Keratinocyte (primary cell): ENCODE results near the gene OR52K2. TPM values are rescaled to one million over a fixed set of nuclear protein-coding genes. Genes with fewer than 3 reads are reported as not detected.

ENCODE experiments used
- DNase-seq: peaks from one replicate; pipeline ENCODE4 v3.0.0-alpha.2; 2011; ENCODE audit warnings: low read depth, missing footprints, low spot score
- FAIRE-seq: peaks from 2 replicates; lab custom pipeline; 2011; peaks lifted over from hg19 to GRCh38; lab: Jason Lieb, UNC
- H2AFZ ChIP-seq: 2 replicates; pipeline ENCODE4 v1.6.0; 2012; ENCODE audit warnings: low read length, control low read depth, inconsistent platforms; ENCODE audit not compliant: control insufficient read depth
- H3K27ac ChIP-seq: 2 replicates; pipeline ENCODE4 v1.5.1; 2011; ENCODE audit warnings: low read length; ENCODE audit not compliant: control insufficient read depth, insufficient read depth
- H3K27me3 ChIP-seq: 3 replicates; pipeline ENCODE4 v1.6.0; 2011; ENCODE audit warnings: low read length; ENCODE audit not compliant: control insufficient read depth, insufficient read depth; ENCODE audit errors: extremely low read depth
- H3K36me3 ChIP-seq, 2 experiments: 2 replicates in 1 of 2; 3 replicates in 1 of 2; pipeline ENCODE4 v1.5.1; 2011; ENCODE audit warnings: low read length in 2 of 2, mild to moderate bottlenecking in 1 of 2; ENCODE audit not compliant: control insufficient read depth in 2 of 2, insufficient read depth in 2 of 2; ENCODE audit errors: extremely low read depth in 1 of 2
- H3K4me1 ChIP-seq: 3 replicates; pipeline ENCODE4 v1.5.1; 2011; ENCODE audit warnings: low read length; ENCODE audit not compliant: control insufficient read depth, insufficient read depth; ENCODE audit errors: extremely low read depth
- H3K4me2 ChIP-seq: 3 replicates; pipeline ENCODE4 v1.6.0; 2011; ENCODE audit warnings: low read depth, low read length; ENCODE audit not compliant: control insufficient read depth, insufficient read depth; ENCODE audit errors: extremely low read depth
- H3K4me3 ChIP-seq, 3 experiments: fragments of 200-600 bp in 1 of 3; sonication (generic) in 1 of 3; 2 replicates in 2 of 3; 3 replicates in 1 of 3; pipeline ENCODE4 v1.5.1; 2011 to 2016; ENCODE audit warnings: low read length in 3 of 3, mild to moderate bottlenecking in 3 of 3, control low read depth in 2 of 3, inconsistent platforms in 1 of 3, low read depth in 1 of 3, mixed read lengths in 1 of 3, mixed run types in 1 of 3, moderate library complexity in 1 of 3; ENCODE audit not compliant: control insufficient read depth in 2 of 3, insufficient read depth in 2 of 3; ENCODE audit errors: extremely low read depth in 1 of 3
- H3K79me2 ChIP-seq: 2 replicates; pipeline ENCODE4 v1.6.0; 2012; ENCODE audit warnings: low read length; ENCODE audit not compliant: control insufficient read depth, insufficient read depth
- H3K9ac ChIP-seq: 3 replicates; pipeline ENCODE4 v1.6.0; 2011; ENCODE audit warnings: low read length; ENCODE audit not compliant: control insufficient read depth, insufficient read depth; ENCODE audit errors: extremely low read depth
- H3K9me1 ChIP-seq: 3 replicates; pipeline ENCODE4 v1.6.0; 2011; ENCODE audit warnings: low read length; ENCODE audit not compliant: control insufficient read depth, insufficient read depth; ENCODE audit errors: extremely low read depth
- H3K9me3 ChIP-seq: 2 replicates; pipeline ENCODE4 v1.5.1; 2012; ENCODE audit warnings: low read depth, low read length; ENCODE audit not compliant: control insufficient read depth
- H4K20me1 ChIP-seq: 3 replicates; pipeline ENCODE4 v1.6.0; 2011; ENCODE audit warnings: low read length; ENCODE audit not compliant: control insufficient read depth, insufficient read depth; ENCODE audit errors: extremely low read depth
- CTCF ChIP-seq, 3 experiments: IDR thresholded peaks in 1 of 3; conservative IDR thresholded peaks in 1 of 3; optimal IDR thresholded peaks in 1 of 3; 2 replicates in 2 of 3; 3 replicates in 1 of 3; pipeline versions ENCODE3 to v1.5.1; 2011; ENCODE audit warnings: low read length in 3 of 3, mild to moderate bottlenecking in 3 of 3, moderate library complexity in 2 of 3, control low read depth in 1 of 3, inconsistent platforms in 1 of 3; ENCODE audit not compliant: insufficient read depth in 2 of 3; ENCODE audit errors: extremely low read depth in 1 of 3
- EZH2 ChIP-seq: IDR thresholded peaks from one replicate; pipeline ENCODE4 v1.6.1; 2012; ENCODE audit warnings: inconsistent platforms, mild to moderate bottlenecking, low read length, moderate library complexity
- dilution Hi-C: fragments of 300-500 bp; cut with MboI; formaldehyde crosslinking; loops from one replicate; pipeline ENCODE4 v1.7.0; 2020; ENCODE audit warnings: low sequenced_read_pairs; ENCODE audit not compliant: extremely low pct_ligation_motif_present
- polyA plus RNA-seq, 5 experiments: library from polyadenylated mRNA; depleted of rRNA in 3 of 5; stranded (reverse) in 3 of 5; stranded (forward) in 1 of 5; unstranded in 1 of 5; fragments of >200 nt; gene quantifications; 1 replicate in 1 of 5; 2 replicates in 3 of 5; 3 replicates in 1 of 5; pipeline versions ENCODE4 v1.2.1 to v1.2.3, GENCODE V29; 2011 to 2012; ENCODE audit warnings: missing spikeins in 2 of 5, low read depth in 1 of 5, low replicate concordance in 1 of 5

Gene OR52K2
- polyA plus RNA-seq, 1 donor (not counting 4 experiments of a cell fraction or from before 2014, with no cell fraction given) = not detected

- H3K36me3 ChIP-seq = no peaks in the 10 kb centered on the region
- H2AFZ ChIP-seq = no peak overlapping the region
- H3K4me1 ChIP-seq = no peaks in the 10 kb centered on the region
- DNase-seq (no peak), FAIRE-seq (no peak)
- TF ChIP-seq CTCF (optimal IDR thresholded peaks at IDR 0.05 in 1 of 3, IDR thresholded peaks at IDR 0.05 in 1 of 3, conservative IDR thresholded peaks at IDR 0.05 in 1 of 3; ENCODE audit: extremely low read depth in 1 of 3, insufficient read depth in 2 of 3, low read length in 3 of 3) = no peak
- TF ChIP-seq EZH2 = no peak
- no peak overlapping the region for H3K4me3 ChIP-seq
- no peak overlapping the region for H3K27ac ChIP-seq
- H3K79me2 ChIP-seq = no peaks in the 10 kb centered on the region
- H3K9ac ChIP-seq = no peak overlapping the region
- H3K9me1 ChIP-seq = no peaks in the 10 kb centered on the region
- H3K9me3 ChIP-seq = peaks cover 4% of the 10 kb centered on the region
- no peaks in the 10 kb centered on the region for H3K27me3 ChIP-seq
- dilution Hi-C loops = no loop called here
- no peak overlapping the region for H3K4me2 ChIP-seq
- H4K20me1 ChIP-seq = no peaks in the 10 kb centered on the region
These were observed 17.2 kb downstream of the OR52K2 start for GRCh38 chr11:4466131-4466870.

- H3K27ac ChIP-seq = no peak overlapping the region
- no peaks in the 10 kb centered on the region for H3K9me1 ChIP-seq
- dilution Hi-C loops = no loop called here
- no peaks in the 10 kb centered on the region for H4K20me1 ChIP-seq
- H3K9ac ChIP-seq = no peak overlapping the region
- H3K79me2 ChIP-seq = no peaks in the 10 kb centered on the region
- peaks cover 4% of the 10 kb centered on the region for H3K9me3 ChIP-seq
- H2AFZ ChIP-seq = no peak overlapping the region
- TF ChIP-seq EZH2 (no peak), CTCF (optimal IDR thresholded peaks at IDR 0.05 in 1 of 3, IDR thresholded peaks at IDR 0.05 in 1 of 3, conservative IDR thresholded peaks at IDR 0.05 in 1 of 3; ENCODE audit: extremely low read depth in 1 of 3, insufficient read depth in 2 of 3, low read length in 3 of 3) (no peak)
- no peak overlapping the region for H3K4me2 ChIP-seq
- no peak overlapping the region for H3K4me3 ChIP-seq
- no peaks in the 10 kb centered on the region for H3K27me3 ChIP-seq
- DNase-seq = no peak
- no peaks in the 10 kb centered on the region for H3K36me3 ChIP-seq
- no peak for FAIRE-seq
- no peaks in the 10 kb centered on the region for H3K4me1 ChIP-seq
These were observed 17.9 kb downstream of the OR52K2 start for GRCh38 chr11:4466871-4467442.
